Mesodermal cell (in vitro differentiated cells): Measurements from ENCODE around the gene BRCA2.

Source experiments
- H3K27ac ChIP-seq: 2 replicates; pipeline ENCODE4 v1.7.0; 2013; ENCODE audit warnings: mild to moderate bottlenecking, low read depth, low read length, moderate library complexity; ENCODE audit not compliant: severe bottlenecking
- H3K36me3 ChIP-seq: 2 replicates; pipeline ENCODE4 v1.7.1; 2013; ENCODE audit warnings: mild to moderate bottlenecking, low read length, moderate library complexity; ENCODE audit not compliant: control insufficient read depth, insufficient read depth
- H3K4me1 ChIP-seq: one replicate; pipeline ENCODE4 v1.7.1; 2013; ENCODE audit warnings: mild to moderate bottlenecking, low read length; ENCODE audit not compliant: insufficient read depth, control insufficient read depth, poor library complexity, severe bottlenecking
- H3K4me3 ChIP-seq: 2 replicates; pipeline ENCODE4 v1.7.0; 2013; ENCODE audit warnings: low read length, control low read depth, mild to moderate bottlenecking; ENCODE audit not compliant: insufficient read depth, poor library complexity, severe bottlenecking; ENCODE audit errors: extremely low read depth
- H3K9me3 ChIP-seq: 2 replicates; pipeline ENCODE4 v1.7.1; 2013; ENCODE audit warnings: mild to moderate bottlenecking, low read length, moderate library complexity; ENCODE audit not compliant: control insufficient read depth
- WGBS, 2 experiments: methylation state at CpG; one replicate each; pipeline ENCODE4 v1.1.5; 2013; ENCODE audit warnings: missing lambda C conversion rate in 2 of 2; ENCODE audit not compliant: insufficient coverage in 2 of 2; 5-methylcytosine and 5-hydroxymethylcytosine counted together

Gene BRCA2

GRCh38 chr13:32384702-32385101 lies 69.4 kb downstream of the BRCA2 start:
- Histone ChIP-seq H3K36me3 (peaks cover 27% of the 10 kb centered on the region), H3K4me1 (no peaks in the 10 kb centered on the region), H3K4me3 (no peak overlapping the region), H3K9me3 (no peaks in the 10 kb centered on the region), H3K27ac (no peak overlapping the region)
- 82 to 100% methylated on average over 1 to 2 of the region's 2 CpGs for WGBS, 2 experiments

- H3K4me1 ChIP-seq = no peaks in the 10 kb centered on the region
- H3K9me3 ChIP-seq = no peaks in the 10 kb centered on the region
- H3K36me3 ChIP-seq = peaks cover 23% of the 10 kb centered on the region
- H3K27ac ChIP-seq = no peak overlapping the region
- H3K4me3 ChIP-seq = no peak overlapping the region
Observed at GRCh38 chr13:32385410-32385809, 70.1 kb downstream of the BRCA2 start.

- H3K27ac ChIP-seq = no peak overlapping the region
Observed at GRCh38 chr13:32390048-32390447, 74.7 kb downstream of the BRCA2 start.

GRCh38 chr13:32390484-32390883 lies 75.2 kb downstream of the BRCA2 start:
- Histone ChIP-seq H3K9me3 (no peaks in the 10 kb centered on the region), H3K36me3 (peaks cover 9% of the 10 kb centered on the region), H3K4me1 (no peaks in the 10 kb centered on the region), H3K4me3 (no peak overlapping the region), H3K27ac (no peak overlapping the region)
- WGBS, 2 experiments = no CpG with 5 or more reads among the region's 1 CpG

More at GRCh38 chr13:32390048-32390447, 74.7 kb downstream of the BRCA2 start:
- Histone ChIP-seq H3K36me3 (peaks cover 10% of the 10 kb centered on the region), H3K4me1 (no peaks in the 10 kb centered on the region), H3K4me3 (no peak overlapping the region), H3K9me3 (no peaks in the 10 kb centered on the region)
- no CpG with 5 or more reads among the region's 4 CpGs for WGBS, 2 experiments

- Histone ChIP-seq H3K4me3 (no peak overlapping the region), H3K4me1 (no peaks in the 10 kb centered on the region), H3K36me3 (peaks cover 5% of the 10 kb centered on the region), H3K9me3 (no peaks in the 10 kb centered on the region), H3K27ac (no peak overlapping the region)
- WGBS, 2 experiments = 60 to 66% methylated on average over 3 to 4 of the region's 4 CpGs
Observed at GRCh38 chr13:32391101-32391619, 75.9 kb downstream of the BRCA2 start.

GRCh38 chr13:32403108-32403507 lies 87.8 kb downstream of the BRCA2 start:
- Histone ChIP-seq H3K36me3 (peaks cover 3% of the 10 kb centered on the region), H3K9me3 (no peaks in the 10 kb centered on the region), H3K27ac (no peak overlapping the region), H3K4me3 (no peak overlapping the region), H3K4me1 (no peaks in the 10 kb centered on the region)
- WGBS, 2 experiments = 96 to 100% methylated on average over 1 to 3 of the region's 4 CpGs

- Histone ChIP-seq H3K4me1 (peaks cover 7% of the 10 kb centered on the region), H3K36me3 (no peaks in the 10 kb centered on the region), H3K27ac (no peak overlapping the region), H3K9me3 (no peaks in the 10 kb centered on the region), H3K4me3 (no peak overlapping the region)
- 84 to 91% methylated on average over 5 of the region's 6 CpGs for WGBS, 2 experiments
Observed at GRCh38 chr13:32407854-32408253, 92.5 kb downstream of the BRCA2 start.

GRCh38 chr13:32408296-32409000 lies 93.1 kb downstream of the BRCA2 start:
- WGBS, 2 experiments = 90% methylated on average over 3 to 5 of the region's 9 CpGs
- Histone ChIP-seq H3K36me3 (no peaks in the 10 kb centered on the region), H3K27ac (no peak overlapping the region), H3K4me3 (no peak overlapping the region), H3K9me3 (no peaks in the 10 kb centered on the region), H3K4me1 (peaks cover 7% of the 10 kb centered on the region)

GRCh38 chr13:32409001-32409313 lies 93.6 kb downstream of the BRCA2 start:
- Histone ChIP-seq H3K4me1 (peaks cover 7% of the 10 kb centered on the region), H3K9me3 (no peaks in the 10 kb centered on the region), H3K36me3 (no peaks in the 10 kb centered on the region), H3K4me3 (no peak overlapping the region), H3K27ac (no peak overlapping the region)
- WGBS, 2 experiments = 83% methylated on average over 1 of the region's 6 CpGs; no CpG with 5 or more reads in 1 of the 2 experiments

- Histone ChIP-seq H3K4me3 (peak overlapping the region; percentile 17), H3K9me3 (no peaks in the 10 kb centered on the region), H3K27ac (no peak overlapping the region), H3K4me1 (peaks cover 7% of the 10 kb centered on the region), H3K36me3 (no peaks in the 10 kb centered on the region)
- WGBS, 2 experiments = 6 to 13% methylated on average over 26 of the region's 27 CpGs
Observed at GRCh38 chr13:32409561-32410421, 94.5 kb downstream of the BRCA2 start.

GRCh38 chr13:32413284-32413683 lies 98.0 kb downstream of the BRCA2 start:
- Histone ChIP-seq H3K9me3 (peaks cover 3% of the 10 kb centered on the region), H3K27ac (no peak overlapping the region), H3K4me1 (peaks cover 7% of the 10 kb centered on the region), H3K36me3 (no peaks in the 10 kb centered on the region), H3K4me3 (no peak overlapping the region)
- 92% methylated on average over 2 of the region's 3 CpGs; no CpG with 5 or more reads in 1 of the 2 experiments for WGBS, 2 experiments
